ENCODE data around the gene RETREG1. TPM values are rescaled to one million over a fixed set of nuclear protein-coding genes. Genes with fewer than 3 reads are reported as not detected.

RETREG1 gene
- total and polyA plus RNA-seq, 2 donors (not counting 3 experiments of a cell fraction or from before 2014, with no cell fraction given), result 0.46 TPM; not detected in 1

GRCh38 chr5:16538006-16538405 is 78.8 kb downstream of the RETREG1 start:
- FAIRE-seq (no peak), DNase-seq (ENCODE audit: low read depth, low spot score) (no peak)
- Histone ChIP-seq H4K20me1 (replicated peaks; ENCODE audit: control insufficient read depth, extremely low read depth, insufficient read depth, low read length) (no peaks in the 10 kb centered on the region), H3K4me1 (ENCODE audit: control insufficient read depth, extremely low read depth, insufficient read depth, low read length) (no peaks in the 10 kb centered on the region), H3K9ac (replicated peaks; ENCODE audit: extremely low read depth, insufficient read depth, low read length) (no peak overlapping the region), H2AFZ (ENCODE audit: low read depth, low read length) (no peak overlapping the region), H3K4me3 (replicated peaks in 1 of 3; ENCODE audit: insufficient read depth in 1 of 3, low read depth in 1 of 3, low read length in 3 of 3) (no peak overlapping the region), H3K36me3 (ENCODE audit: control insufficient read depth in 2 of 2, extremely low read depth in 1 of 2, insufficient read depth in 2 of 2, low read length in 2 of 2) (no peaks in the 10 kb centered on the region), H3K27ac (ENCODE audit: insufficient read depth, low read depth, low read length) (no peak overlapping the region), H3K4me2 (ENCODE audit: insufficient read depth, low read length) (no peak overlapping the region), H3K9me1 (replicated peaks; ENCODE audit: control insufficient read depth, extremely low read depth, insufficient read depth, low read length) (no peaks in the 10 kb centered on the region), H3K27me3 (ENCODE audit: control insufficient read depth in 2 of 2, insufficient read depth in 2 of 2, low read length in 2 of 2) (no peaks in the 10 kb centered on the region), H3K79me2 (ENCODE audit: control insufficient read depth, insufficient read depth, low read length) (no peaks in the 10 kb centered on the region), H3K9me3 (replicated peaks; ENCODE audit: control insufficient read depth, insufficient read depth, low read length) (no peaks in the 10 kb centered on the region)
- dilution Hi-C loops (cut with MboI; ENCODE audit: extremely low pct_ligation_motif_present, low sequenced_read_pairs) (no loop called here), intact Hi-C loops (cut with micrococcal nuclease) (no loop called here)
- TF ChIP-seq FOS (IDR thresholded peaks at IDR 0.05; ENCODE audit: borderline replicate concordance, insufficient read depth, low read length), result no peak
- TF ChIP-seq POLR2AphosphoS5 (IDR thresholded peaks at IDR 0.05; ENCODE audit: insufficient read depth, low read depth, low read length), result no peak
- no peak for TF ChIP-seq JUN (IDR thresholded peaks at IDR 0.05; ENCODE audit: borderline replicate concordance, insufficient read depth, insufficient read length, low read depth)
- no peak for TF ChIP-seq MAX (IDR thresholded peaks at IDR 0.05; ENCODE audit: insufficient read depth, insufficient read length)
- TF ChIP-seq GATA2 (IDR thresholded peaks at IDR 0.05; ENCODE audit: insufficient read depth, insufficient read length, low read depth, low read length), result no peak
- no peak for TF ChIP-seq POLR2A (IDR thresholded peaks at IDR 0.05; ENCODE audit: low read depth, low read length)
- TF ChIP-seq MYC (IDR thresholded peaks at IDR 0.05; ENCODE audit: low read depth, low read length), result no peak
- TF ChIP-seq CTCF (IDR thresholded peaks at IDR 0.05; ENCODE audit: extremely low read depth in 1 of 2, insufficient read depth in 1 of 2, low read depth in 1 of 2, low read length in 2 of 2), result no peak
- TF ChIP-seq EZH2 (IDR thresholded peaks at IDR 0.05; ENCODE audit: borderline replicate concordance, low read depth, low read length, severe bottlenecking), result no peak
- BruUV-seq (replicated peaks), result no TSS peak
- CTCF ChIA-PET, result interaction anchor here (0.9 to 1.0 kb wide), 2 partner anchors 13 to 82 kb away, joined by 3 to 4 read pairs; no protein-coding TSS in a partner anchor
- POLR2A ChIA-PET, result no interaction called here
